22Rv1 (cell line): Measurements from ENCODE around the gene MCM7.
A peak's percentile ranks its signal among the peaks of the same experiment; 100 is the strongest.

Experiments used
- H3K27ac ChIP-seq: fragments of 450-650 bp; 2 replicates; pipeline ENCODE4 v1.5.1; 2017
- CTCF ChIP-seq: fragments of 450-650 bp; IDR thresholded peaks from 2 replicates; pipeline ENCODE4 v1.5.1; 2017; ENCODE audit warnings: mild to moderate bottlenecking
- ZFX ChIP-seq: fragments of 450-650 bp; IDR thresholded peaks from 2 replicates; pipeline ENCODE4 v1.6.1; 2017; ENCODE audit warnings: antibody characterized with exemption, borderline replicate concordance

MCM7 gene

GRCh38 chr7:100064162-100064561, 37.0 kb downstream of the MCM7 start:
- no peak overlapping the region for H3K27ac ChIP-seq
- TF ChIP-seq CTCF = no peak
- TF ChIP-seq ZFX = no peak

GRCh38 chr7:100063376-100063775, 37.8 kb downstream of the MCM7 start:
- no peak for TF ChIP-seq ZFX
- no peak overlapping the region for H3K27ac ChIP-seq

DNA sequence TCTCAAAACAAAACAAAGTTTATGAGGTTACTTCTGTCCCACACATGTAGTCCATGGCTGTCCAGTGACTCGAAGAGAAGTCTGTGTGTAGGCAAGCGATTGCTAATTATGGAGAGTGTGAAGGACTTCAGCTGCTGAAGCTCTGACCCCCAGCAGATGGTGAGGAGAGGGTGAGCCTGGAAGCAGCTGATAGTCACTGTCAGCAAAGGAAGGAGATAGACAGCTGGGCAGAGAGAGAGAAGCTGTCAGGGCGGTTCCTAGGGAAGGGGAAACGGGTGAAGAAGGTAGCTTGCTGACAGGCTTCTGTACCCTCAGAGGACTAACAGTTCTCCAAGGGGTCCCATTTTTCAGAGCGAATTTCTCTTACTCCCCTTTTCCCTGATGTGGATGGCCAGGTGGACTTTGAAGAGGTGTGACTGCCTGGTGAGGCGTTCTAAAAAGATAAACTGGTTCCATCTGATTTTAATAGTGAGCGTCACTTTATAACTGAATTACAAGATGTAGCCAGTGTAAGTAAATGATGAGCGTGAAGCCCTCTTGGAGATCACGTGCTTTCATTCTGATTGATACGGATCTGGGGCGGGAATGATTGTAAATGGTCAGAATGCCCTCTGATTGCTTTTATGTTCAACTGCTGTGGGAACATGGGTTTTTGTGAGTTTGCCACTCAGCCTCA, 39.5 kb downstream of the MCM7 start:
- no peak overlapping the region for H3K27ac ChIP-seq
- TF ChIP-seq ZFX (no peak), CTCF (no peak)

DNA sequence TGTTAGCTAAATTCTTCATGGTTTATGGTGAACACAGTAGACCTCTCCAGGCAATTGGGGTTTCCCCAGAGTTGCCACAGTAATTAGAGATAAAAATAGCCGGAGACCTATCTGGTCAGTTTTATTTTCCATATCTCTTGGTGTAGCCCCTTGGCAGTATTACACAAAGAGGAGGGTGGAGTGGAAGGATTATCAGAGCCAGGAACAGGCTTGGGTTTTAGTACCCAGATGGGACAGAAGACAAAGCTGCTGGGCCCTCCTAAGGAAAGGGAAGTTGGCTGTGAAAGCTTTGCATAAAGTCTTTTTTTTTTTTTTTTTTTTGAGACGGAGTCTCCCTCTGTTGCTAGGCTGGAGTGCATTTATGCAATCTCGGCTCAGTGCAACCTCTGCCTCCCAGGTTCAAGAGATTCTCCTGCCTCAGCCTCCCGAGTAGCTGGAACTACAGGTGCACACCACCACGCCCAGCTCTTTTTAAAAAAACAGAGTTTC, 41.9 kb downstream of the MCM7 start:
- H3K27ac ChIP-seq = no peak overlapping the region
- TF ChIP-seq CTCF (no peak), ZFX (no peak)

DNA sequence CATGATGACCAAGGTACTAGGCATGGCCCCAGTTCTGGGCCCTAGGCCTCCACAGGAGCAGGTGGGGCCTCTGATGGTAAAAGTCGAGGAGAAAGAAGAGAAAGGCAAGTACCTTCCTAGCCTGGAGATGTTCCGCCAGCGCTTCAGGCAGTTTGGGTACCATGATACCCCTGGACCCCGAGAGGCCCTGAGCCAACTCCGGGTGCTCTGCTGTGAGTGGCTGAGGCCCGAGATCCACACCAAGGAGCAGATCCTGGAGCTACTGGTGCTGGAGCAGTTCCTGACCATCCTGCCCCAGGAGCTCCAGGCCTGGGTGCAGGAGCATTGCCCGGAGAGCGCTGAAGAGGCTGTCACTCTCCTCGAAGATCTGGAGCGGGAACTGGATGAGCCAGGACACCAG, 44.2 kb downstream of the MCM7 start:
- no peak for TF ChIP-seq ZFX
- TF ChIP-seq CTCF = no peak
- no peak overlapping the region for H3K27ac ChIP-seq

DNA sequence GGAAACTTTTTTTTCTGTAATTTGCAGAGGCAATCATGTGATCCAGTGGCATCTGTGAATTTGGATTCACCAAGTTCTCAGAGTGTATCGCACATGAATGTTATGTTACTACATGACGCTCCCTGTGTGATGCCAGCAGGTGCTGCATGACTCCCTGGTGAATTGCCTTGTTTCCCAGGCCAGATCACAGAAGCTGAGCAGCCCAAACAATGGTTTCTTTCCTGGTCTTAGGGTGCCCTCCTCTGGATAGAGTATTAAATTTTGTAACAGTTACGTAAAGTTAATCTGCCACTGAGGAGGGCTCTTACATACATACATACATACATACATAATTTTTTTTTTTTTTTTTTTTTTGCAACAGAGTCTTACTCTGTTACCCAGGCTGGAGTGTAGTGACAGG, 48.0 kb downstream of the MCM7 start:
- peak; percentile 29 for TF ChIP-seq CTCF
- no peak for TF ChIP-seq ZFX

GRCh38 chr7:100051611-100052010, 49.6 kb downstream of the MCM7 start:
- H3K27ac ChIP-seq = no peak overlapping the region
- no peak for TF ChIP-seq CTCF
- TF ChIP-seq ZFX = no peak

More for the DNA sequence above, 48.0 kb downstream of the MCM7 start:
- no peak overlapping the region for H3K27ac ChIP-seq
